Measurements from ENCODE around the gene ALLC.

The ALLC gene

GRCh38 chr2:3641181-3641580 is 16.8 kb upstream of the ALLC start:
- in situ Hi-C loops (cut with HindIII; ENCODE audit: low sequenced_read_pairs): no loop called here
- no peak for TF ChIP-seq CTCF (IDR thresholded peaks at IDR 0.05; ENCODE audit: low read depth, low read length)
- DNase-seq (ENCODE audit: low read depth, low spot score): no peak
- H3K4me3 ChIP-seq (ENCODE audit: low read depth, low read length): no peak overlapping the region

- no peak overlapping the region for H3K4me3 ChIP-seq (ENCODE audit: low read depth, low read length)
- no peak for DNase-seq (ENCODE audit: low read depth, low spot score)
- TF ChIP-seq CTCF (IDR thresholded peaks at IDR 0.05; ENCODE audit: low read depth, low read length): no peak
- in situ Hi-C loops (cut with HindIII; ENCODE audit: low sequenced_read_pairs): no loop called here
These were observed 16.1 kb upstream of the ALLC start for GRCh38 chr2:3641841-3642421.

- in situ Hi-C loops (cut with HindIII; ENCODE audit: low sequenced_read_pairs): no loop called here
- DNase-seq (ENCODE audit: low read depth, low spot score): no peak
- TF ChIP-seq CTCF (IDR thresholded peaks at IDR 0.05; ENCODE audit: low read depth, low read length): no peak
- no peak overlapping the region for H3K4me3 ChIP-seq (ENCODE audit: low read depth, low read length)
These were observed 15.3 kb upstream of the ALLC start for GRCh38 chr2:3642521-3643215.

GRCh38 chr2:3643371-3644245 is 14.4 kb upstream of the ALLC start:
- in situ Hi-C loops (cut with HindIII; ENCODE audit: low sequenced_read_pairs): no loop called here
- TF ChIP-seq CTCF (IDR thresholded peaks at IDR 0.05; ENCODE audit: low read depth, low read length): no peak
- DNase-seq (ENCODE audit: low read depth, low spot score): no peak

GRCh38 chr2:3644246-3644525 is 13.8 kb upstream of the ALLC start:
- in situ Hi-C loops (cut with HindIII; ENCODE audit: low sequenced_read_pairs): no loop called here
- TF ChIP-seq CTCF (IDR thresholded peaks at IDR 0.05; ENCODE audit: low read depth, low read length): no peak
- DNase-seq (ENCODE audit: low read depth, low spot score): no peak
- no peak overlapping the region for H3K4me3 ChIP-seq (ENCODE audit: low read depth, low read length)

More at GRCh38 chr2:3643371-3644245, 14.4 kb upstream of the ALLC start:
- H3K4me3 ChIP-seq (ENCODE audit: low read depth, low read length): no peak overlapping the region

DNA sequence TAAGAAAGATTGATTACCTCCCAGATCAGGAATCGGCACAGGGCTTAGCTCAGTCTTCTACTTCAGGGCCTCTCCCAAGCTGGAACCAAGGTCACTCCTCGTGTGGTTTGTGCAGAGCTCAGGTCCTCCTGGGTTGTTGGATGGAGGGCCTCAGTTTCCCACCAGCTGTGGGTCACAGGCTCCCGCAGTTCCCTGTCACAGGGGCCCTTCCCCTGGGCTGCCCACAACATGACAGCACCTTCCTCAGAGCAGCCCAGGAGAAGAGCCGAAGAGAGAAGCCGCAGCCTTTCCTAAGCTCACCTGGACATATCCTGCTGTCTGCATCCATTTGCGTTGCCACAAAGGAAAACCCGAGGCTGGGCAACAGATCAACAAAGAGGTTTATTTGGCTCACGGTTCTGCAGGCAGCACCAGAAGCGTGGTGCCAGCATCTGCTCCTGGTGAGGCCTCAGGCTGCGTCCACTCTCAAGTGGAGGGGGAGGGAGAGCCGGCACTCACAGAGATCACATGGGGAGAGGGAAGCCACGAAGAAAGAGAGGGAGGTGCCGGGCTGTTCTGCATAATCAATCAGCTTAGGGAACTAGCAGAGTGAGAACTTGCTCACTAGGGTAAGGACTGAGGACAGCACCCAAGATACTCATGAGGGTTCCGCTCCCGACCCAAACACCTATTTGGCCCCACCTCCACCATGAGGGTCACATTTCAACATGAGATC is 13.0 kb upstream of the ALLC start:
- DNase-seq (ENCODE audit: low read depth, low spot score): no peak
- no peak for TF ChIP-seq CTCF (IDR thresholded peaks at IDR 0.05; ENCODE audit: low read depth, low read length)
- in situ Hi-C loops (cut with HindIII; ENCODE audit: low sequenced_read_pairs): no loop called here
- no peak overlapping the region for H3K4me3 ChIP-seq (ENCODE audit: low read depth, low read length)

Measured in astrocyte of the spinal cord (primary cell).